Ramos (cell line): ENCODE measurements around the gene C10orf90.

Source experiments
- in situ Hi-C: fragments of 300-500 bp; cut with MboI; formaldehyde crosslinking; loops from one replicate; pipeline ENCODE4 v1.14.3; 2022; ENCODE audit warnings: low sequenced_read_pairs; ENCODE audit not compliant: unreplicated experiment

The C10orf90 gene

DNA sequence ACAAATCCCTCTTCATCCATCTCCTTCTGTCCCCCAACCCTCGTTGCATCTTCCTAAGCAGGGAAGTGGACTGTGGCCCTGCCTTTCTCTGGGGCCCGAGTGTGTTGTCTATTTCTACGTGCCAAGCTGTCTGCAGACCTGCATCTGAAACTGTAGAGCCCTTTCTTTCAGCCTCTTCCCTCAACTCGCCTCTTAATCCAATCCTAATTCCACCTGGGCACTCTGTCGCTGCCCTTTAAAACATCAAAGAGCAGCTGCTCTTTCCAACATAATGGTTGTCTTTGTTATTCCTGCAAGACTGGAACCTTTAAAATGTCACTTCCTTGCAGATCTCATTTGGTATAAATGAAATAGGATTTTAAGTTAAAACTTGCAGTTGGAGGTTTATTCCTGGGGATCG lies 260.7 kb downstream of the C10orf90 start:
- in situ Hi-C loops, result no loop called here

GRCh38 chr10:126408953-126409641 lies 261.4 kb downstream of the C10orf90 start:
- in situ Hi-C loops, result no loop called here

- in situ Hi-C loops, result no loop called here
Observed at GRCh38 chr10:126407831-126408230, 262.7 kb downstream of the C10orf90 start.

GRCh38 chr10:126405239-126405775 lies 265.2 kb downstream of the C10orf90 start:
- in situ Hi-C loops, result no loop called here

- in situ Hi-C loops, result no loop called here
Observed at GRCh38 chr10:126402721-126403695, 267.5 kb downstream of the C10orf90 start.

- in situ Hi-C loops, result no loop called here
Observed at GRCh38 chr10:126400641-126401040, 269.9 kb downstream of the C10orf90 start.

GRCh38 chr10:126398924-126399323 lies 271.6 kb downstream of the C10orf90 start:
- in situ Hi-C loops, result no loop called here

DNA sequence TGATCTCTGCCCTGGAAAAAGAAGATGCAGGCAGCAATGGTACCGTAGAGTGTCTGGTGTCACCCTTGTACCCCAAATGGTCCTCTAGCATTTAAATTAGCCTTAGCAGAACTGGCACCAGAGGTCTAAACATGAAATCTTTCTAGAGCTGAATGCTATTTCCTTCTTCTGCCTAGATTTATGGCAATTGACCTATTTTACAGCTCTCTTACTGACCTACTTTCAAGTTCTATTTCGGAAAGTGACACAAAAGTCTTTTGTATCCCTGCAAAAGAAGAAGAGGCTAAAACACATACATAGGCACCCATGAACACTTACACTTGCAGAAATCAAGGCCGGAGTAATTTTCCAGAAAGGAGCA lies 272.1 kb downstream of the C10orf90 start:
- in situ Hi-C loops, result no loop called here

DNA sequence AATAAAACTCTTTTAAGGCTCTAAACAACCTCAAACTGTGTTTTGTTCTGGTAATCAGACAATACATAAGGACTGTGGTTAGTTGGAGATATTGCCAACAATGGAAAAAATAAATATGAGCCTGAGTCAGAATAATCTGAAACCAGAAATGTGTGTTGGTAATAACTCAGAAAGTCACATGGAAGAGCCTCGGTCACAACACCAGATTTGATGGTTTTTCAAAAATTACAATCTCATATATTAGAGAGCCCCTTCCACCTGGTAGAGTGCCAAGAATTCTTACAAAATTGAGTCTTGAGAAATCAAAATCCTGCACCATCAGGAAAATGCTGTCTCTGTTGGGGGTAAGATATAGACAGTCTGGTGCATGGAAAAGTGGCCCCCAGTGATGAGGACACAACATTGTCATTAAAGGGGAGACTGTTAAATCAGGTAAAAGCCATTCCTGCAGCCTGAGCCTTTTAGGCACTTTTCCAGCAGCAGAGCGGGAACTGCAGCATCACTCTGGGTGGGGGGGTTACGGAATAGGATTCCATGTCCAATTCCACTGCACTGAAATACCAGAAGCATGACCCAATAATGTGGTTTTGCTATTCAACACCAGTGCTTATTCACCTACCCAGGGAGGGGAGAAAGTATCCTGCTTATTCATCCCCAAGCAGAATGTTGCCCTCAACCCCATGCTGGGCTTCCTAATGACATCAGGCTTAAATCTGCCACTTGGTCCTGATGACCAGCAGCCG lies 272.7 kb downstream of the C10orf90 start:
- in situ Hi-C loops, result no loop called here

DNA sequence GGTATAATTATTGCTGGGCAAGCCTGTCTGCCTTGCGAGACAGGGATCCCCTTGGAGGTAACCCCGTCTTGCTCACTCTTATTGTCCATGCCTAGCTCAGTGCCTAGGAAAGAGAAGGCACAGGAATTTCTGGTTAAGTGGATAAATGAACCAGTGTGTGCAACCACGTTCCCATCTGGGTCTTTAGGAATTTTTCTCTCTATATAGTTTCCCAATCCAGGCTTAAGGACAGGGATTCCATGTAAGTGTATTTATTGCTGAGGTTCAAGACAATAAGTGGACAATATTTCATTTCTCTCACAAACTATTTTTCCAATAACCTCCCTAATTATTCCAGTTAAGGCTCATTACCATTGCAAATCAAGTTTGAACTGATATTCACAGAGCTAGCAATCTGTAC lies 273.3 kb downstream of the C10orf90 start:
- in situ Hi-C loops, result no loop called here

GRCh38 chr10:126394948-126395347 lies 275.5 kb downstream of the C10orf90 start:
- in situ Hi-C loops, result no loop called here

DNA sequence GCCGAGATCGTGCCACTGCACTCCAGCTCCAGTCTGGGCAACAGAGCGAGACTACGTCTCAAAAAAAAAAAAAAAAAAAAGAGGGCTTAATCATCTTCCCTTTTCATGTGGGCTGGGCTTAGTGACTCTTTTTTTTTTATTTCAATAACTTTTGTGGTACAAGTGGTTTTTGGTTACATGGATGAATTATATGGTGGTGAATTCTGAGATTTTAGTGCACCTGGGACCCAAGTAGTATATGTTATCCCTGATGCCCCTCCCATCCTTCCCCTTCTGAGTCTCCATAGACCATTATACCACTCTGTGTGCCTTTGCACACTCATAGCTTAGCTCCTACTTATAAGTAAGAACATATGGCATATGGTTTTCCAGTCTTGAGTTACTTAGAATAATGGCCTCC lies 277.4 kb downstream of the C10orf90 start:
- in situ Hi-C loops, result no loop called here

GRCh38 chr10:126392469-126392868 lies 278.0 kb downstream of the C10orf90 start:
- in situ Hi-C loops, result no loop called here

DNA sequence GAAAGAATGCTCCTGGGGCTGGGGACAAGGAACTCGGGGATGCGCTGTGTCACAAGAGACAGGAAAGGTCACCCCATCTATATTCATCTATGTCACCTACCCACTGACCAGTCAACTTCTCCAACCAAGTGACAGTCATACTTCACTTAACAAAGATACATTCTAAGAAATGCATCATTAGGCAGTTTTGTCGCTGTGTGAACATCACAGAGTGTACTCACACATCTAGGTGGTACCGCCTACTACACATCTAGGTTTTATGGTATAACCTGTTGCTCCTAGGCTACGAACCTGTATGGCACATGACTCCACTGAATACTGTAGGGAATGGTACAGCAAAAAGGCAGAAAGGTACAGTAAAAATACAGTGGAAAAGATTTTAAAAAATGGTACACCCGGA lies 278.4 kb downstream of the C10orf90 start:
- in situ Hi-C loops, result no loop called here

DNA sequence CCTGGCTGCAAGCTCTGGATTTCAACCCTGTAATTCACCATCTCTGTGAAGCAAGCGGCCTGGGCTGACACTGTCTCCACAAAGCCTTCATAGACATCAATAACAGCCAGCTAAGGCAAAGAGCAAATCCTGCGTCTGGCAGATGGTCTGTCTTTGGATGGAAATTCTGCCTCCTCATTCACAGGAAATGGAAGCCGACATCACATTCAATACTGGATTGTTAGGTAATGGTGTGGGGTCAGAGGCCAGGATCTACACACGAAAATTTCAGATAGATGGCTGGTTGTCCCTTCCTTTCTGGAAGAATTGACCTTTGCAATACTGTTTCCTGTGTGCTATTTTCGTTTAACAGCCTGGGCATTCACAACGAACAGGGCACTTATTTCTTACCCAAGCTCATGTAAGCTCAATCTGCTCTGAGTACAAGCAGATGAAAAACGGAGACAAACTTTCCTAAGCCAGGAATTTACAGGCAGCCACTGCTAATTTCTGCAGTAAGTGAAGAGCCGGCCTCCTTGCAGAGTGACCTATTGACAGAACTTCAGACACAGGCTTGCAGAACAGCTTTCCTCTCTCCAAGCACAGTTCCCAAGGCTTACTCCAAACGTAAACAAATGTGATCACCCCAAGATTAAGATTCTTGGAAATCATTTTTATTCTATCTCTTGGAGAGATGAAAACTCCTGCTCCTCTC lies 279.2 kb downstream of the C10orf90 start:
- in situ Hi-C loops, result no loop called here

GRCh38 chr10:126390324-126390723 lies 280.2 kb downstream of the C10orf90 start:
- in situ Hi-C loops, result no loop called here

DNA sequence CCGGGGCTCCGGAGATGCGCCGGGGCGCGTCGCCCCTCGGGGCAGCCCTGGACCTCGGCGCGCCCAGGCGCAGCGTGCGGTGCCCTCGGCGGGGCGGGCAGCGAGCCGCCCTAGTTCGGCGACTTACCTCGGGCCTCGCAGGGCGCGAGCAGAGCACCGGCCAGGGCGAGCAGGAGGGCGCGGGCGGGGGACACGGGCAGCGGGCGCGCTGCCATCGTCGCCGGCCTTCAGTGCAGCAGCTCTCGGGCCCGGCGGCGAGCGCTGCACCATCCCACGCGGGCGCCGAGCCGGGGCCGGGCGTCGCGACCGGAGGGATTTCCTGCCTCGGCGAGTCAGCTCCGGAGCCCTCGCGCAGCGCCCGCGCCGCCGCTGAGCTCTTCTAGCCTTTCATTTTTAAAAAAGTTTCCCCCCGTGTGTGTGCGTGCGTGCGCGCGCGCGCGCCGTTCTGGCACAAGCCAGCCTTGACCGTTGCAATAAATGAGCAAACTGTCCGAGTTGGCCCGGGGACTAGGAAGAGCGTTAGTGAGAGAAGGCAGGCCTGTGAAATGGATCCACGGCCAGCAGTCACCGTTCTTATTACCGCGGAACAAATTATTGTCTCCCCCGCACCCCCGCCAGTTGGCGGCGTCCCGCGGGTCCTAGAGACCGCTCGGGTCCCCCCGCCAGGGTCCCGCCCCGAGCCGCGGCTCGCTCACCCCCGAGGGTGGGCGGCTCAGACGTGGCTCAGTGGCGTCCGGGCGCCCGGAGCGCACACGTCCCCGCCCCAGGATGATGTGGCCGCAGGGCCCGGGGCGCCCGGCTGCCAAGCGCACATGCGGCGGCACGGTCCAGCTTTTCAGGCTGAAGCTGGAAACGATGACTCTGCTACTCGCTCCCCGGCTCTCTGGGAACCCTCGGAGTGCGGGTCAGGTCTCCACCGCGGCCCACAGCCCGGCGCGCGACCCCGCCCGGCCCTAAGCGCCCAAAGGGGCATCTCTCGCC lies 282.3 kb downstream of the C10orf90 start, which contains the start of gene ADAM12:
TSS of gene ADAM12 (minus strand) at position 547 of the 981 bp plus-strand sequence. CDS start at position 215, 332 bp downstream.
- in situ Hi-C loops, result no loop called here

- in situ Hi-C loops, result no loop called here
Observed at GRCh38 chr10:126387041-126387921, 283.2 kb downstream of the C10orf90 start.
